K562 (cell line): ENCODE data around the gene CYP24A1. TPM values are rescaled to one million over a fixed set of nuclear protein-coding genes. Genes with fewer than 3 reads are reported as not detected.

ENCODE experiments used
- AFF1 ChIP-seq, 2 experiments: fragments of 450-650 bp; IDR thresholded peaks; 2 replicates each; pipeline ENCODE4 v1.6.1; 2018; ENCODE audit warnings: mild to moderate bottlenecking in 2 of 2, low read depth in 1 of 2; ENCODE audit not compliant: partially characterized antibody in 2 of 2
- BRF2 ChIP-seq: IDR thresholded peaks from 3 replicates; pipeline ENCODE4 v1.6.1; 2011; ENCODE audit warnings: borderline replicate concordance, mild to moderate bottlenecking; ENCODE audit not compliant: insufficient read length, insufficient read depth
- CC2D1A ChIP-seq: fragments of 450-650 bp; IDR thresholded peaks from 2 replicates; pipeline ENCODE4 v1.6.1; 2017; ENCODE audit warnings: mild to moderate bottlenecking
- CSDE1 ChIP-seq, 2 experiments: fragments of 450-650 bp; IDR thresholded peaks; 2 replicates each; pipeline ENCODE4 v1.6.1; 2016; ENCODE audit warnings: mild to moderate bottlenecking in 1 of 2
- E2F8 ChIP-seq: fragments of 450-650 bp; IDR thresholded peaks from 2 replicates; pipeline ENCODE4 v1.7.1; 2018; ENCODE audit warnings: mild to moderate bottlenecking, low read depth; ENCODE audit not compliant: partially characterized antibody
- HMGXB4 ChIP-seq: sonication (generic); formaldehyde crosslinking; IDR thresholded peaks from 2 replicates; pipeline ENCODE4 v1.8.1; 2023; ENCODE audit warnings: mild to moderate bottlenecking, missing genetic modification reagents
- MBD2 ChIP-seq: sonication (generic); IDR thresholded peaks from 2 replicates; pipeline ENCODE4 v1.6.1; 2016; ENCODE audit warnings: low read depth, borderline replicate concordance
- RBM39 ChIP-seq: fragments of 200-400 bp; formaldehyde crosslinking; optimal IDR thresholded peaks from 2 replicates; pipeline ENCODE3; 2018; ENCODE audit warnings: low read depth, low read length
- SMARCE1 ChIP-seq: fragments of 450-650 bp; IDR thresholded peaks from 2 replicates; pipeline ENCODE4 v1.7.1; 2016; ENCODE audit warnings: mild to moderate bottlenecking
- TRIM24 ChIP-seq, 2 experiments: fragments of 450-650 bp; IDR thresholded peaks; 2 replicates each; pipeline ENCODE4 v1.6.1; 2016
- TSHZ1 ChIP-seq: fragments of 250-450 bp; sonication (Bioruptor Pico); IDR thresholded peaks from 2 replicates; pipeline ENCODE4 v1.4.0; 2020; ENCODE audit warnings: mild to moderate bottlenecking, moderate library complexity
- ZNF324 ChIP-seq: fragments of 250-450 bp; sonication (Bioruptor Pico); IDR thresholded peaks from 2 replicates; pipeline ENCODE4 v1.4.0; 2020; ENCODE audit warnings: mild to moderate bottlenecking
- ZNF408 ChIP-seq: fragments of 250-450 bp; sonication (Bioruptor Pico); IDR thresholded peaks from 2 replicates; pipeline ENCODE4 v1.4.0; 2020; ENCODE audit warnings: low read depth, mild to moderate bottlenecking, moderate library complexity
- polyA plus RNA-seq, 8 experiments: library from polyadenylated mRNA; depleted of rRNA in 4 of 8; stranded (reverse) in 5 of 8; unstranded in 3 of 8; fragments of >200 nt; fragmentation: Nextera tagmentation in 2 of 8; fragmentation: Illumina TruSeq in 1 of 8; extraction: Ambion mirVana in 2 of 8; extraction: Trizol in 1 of 8; gene quantifications; 2 replicates each; pipeline versions ENCODE4 v1.2.1 to v1.2.3, GENCODE V29; 2011 to 2014; ENCODE audit warnings: inconsistent platforms in 1 of 8, missing spikeins in 1 of 8
- total RNA-seq, 7 experiments: library from RNA; depleted of rRNA in 6 of 7; stranded (reverse); fragments of >200 nt in 6 of 7; fragmentation: Illumina TruSeq in 2 of 7; extraction: Trizol in 2 of 7; gene quantifications; 2 replicates each; pipeline versions ENCODE4 v1.2.1 to v1.2.3, GENCODE V29; 2011 to 2021; ENCODE audit warnings: low replicate concordance in 1 of 7

The CYP24A1 gene
- total and polyA plus RNA-seq, 9 of the 15 experiments (the other 6 are each of a cell fraction or from before 2014, with no cell fraction given): 0.04 TPM; not detected in 8

GRCh38 chr20:54207743-54208547, 34.2 kb upstream of the CYP24A1 start, which contains the start of gene PFDN4 (continued):
- TF ChIP-seq E2F8 (no peak), TSHZ1 (CRISPR knock-in tag) (no peak), ZNF324 (CRISPR knock-in tag) (no peak), TRIM24 (IDR thresholded peaks at IDR 0.05) (peak; percentile 18 to 46; a peak in 1 of 4 replicates), BRF2 (no peak), AFF1 (IDR thresholded peaks at IDR 0.05; ENCODE audit: low read depth in 1 of 2, partially characterized antibody in 2 of 2) (peak in 1 of 2 experiments; percentile 55), CC2D1A (no peak), CSDE1 (IDR thresholded peaks at IDR 0.05) (no peak), HMGXB4 (CRISPR knock-in tag) (0 out of 2 replicates have a peak, but pooled peaks have one; percentile 27), SMARCE1 (no peak), MBD2 (peak; percentile 97), RBM39 (no peak), ZNF408 (CRISPR knock-in tag) (no peak)
